ENCODE measurements around the gene FANCI. TPM values are rescaled to one million over a fixed set of nuclear protein-coding genes. Genes with fewer than 3 reads are reported as not detected.
A peak's percentile ranks its signal among the peaks of the same experiment; 100 is the strongest.
"Not testable (repeated sequence)": the region's sequence is repeated elsewhere in the genome, so short reads cannot be mapped to it uniquely, and the experiment has no call there.

Gene FANCI
- total RNA-seq, 1 donor from 2014 or later, result 9.1 TPM

DNA sequence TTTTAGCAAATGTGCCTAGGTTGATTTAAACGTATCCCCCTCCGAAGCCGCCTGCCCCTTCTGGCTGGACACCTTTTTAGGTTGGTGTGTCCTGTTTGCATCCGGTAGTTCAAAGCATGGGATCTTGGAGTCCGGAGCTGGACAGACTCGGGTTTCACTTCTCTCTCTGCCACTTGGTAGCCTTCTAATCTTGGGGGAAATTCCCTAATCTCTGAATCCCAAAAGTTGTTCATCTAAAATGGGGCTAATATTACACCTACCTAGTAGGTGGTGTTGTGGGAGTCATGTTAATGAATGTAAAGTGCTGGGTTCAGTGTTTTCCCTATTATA lies 760 bp downstream of the FANCI start:
- H3K4me3 ChIP-seq, result peak overlapping the region; percentile 58 to 79
- intact Hi-C loops (cut with DNase I), result no loop called here
- no peaks in the 10 kb centered on the region for H3K27me3 ChIP-seq
- H3K9me3 ChIP-seq, result no peaks in the 10 kb centered on the region
- DNase-seq (ENCODE audit: extremely low spot score in 2 of 2), result no peak
- peak overlapping the region; percentile 67 for H3K27ac ChIP-seq
- H3K36me3 ChIP-seq, result no peaks in the 10 kb centered on the region
- H3K4me1 ChIP-seq, result peaks cover 18% of the 10 kb centered on the region
- TF ChIP-seq, protein P1, sequence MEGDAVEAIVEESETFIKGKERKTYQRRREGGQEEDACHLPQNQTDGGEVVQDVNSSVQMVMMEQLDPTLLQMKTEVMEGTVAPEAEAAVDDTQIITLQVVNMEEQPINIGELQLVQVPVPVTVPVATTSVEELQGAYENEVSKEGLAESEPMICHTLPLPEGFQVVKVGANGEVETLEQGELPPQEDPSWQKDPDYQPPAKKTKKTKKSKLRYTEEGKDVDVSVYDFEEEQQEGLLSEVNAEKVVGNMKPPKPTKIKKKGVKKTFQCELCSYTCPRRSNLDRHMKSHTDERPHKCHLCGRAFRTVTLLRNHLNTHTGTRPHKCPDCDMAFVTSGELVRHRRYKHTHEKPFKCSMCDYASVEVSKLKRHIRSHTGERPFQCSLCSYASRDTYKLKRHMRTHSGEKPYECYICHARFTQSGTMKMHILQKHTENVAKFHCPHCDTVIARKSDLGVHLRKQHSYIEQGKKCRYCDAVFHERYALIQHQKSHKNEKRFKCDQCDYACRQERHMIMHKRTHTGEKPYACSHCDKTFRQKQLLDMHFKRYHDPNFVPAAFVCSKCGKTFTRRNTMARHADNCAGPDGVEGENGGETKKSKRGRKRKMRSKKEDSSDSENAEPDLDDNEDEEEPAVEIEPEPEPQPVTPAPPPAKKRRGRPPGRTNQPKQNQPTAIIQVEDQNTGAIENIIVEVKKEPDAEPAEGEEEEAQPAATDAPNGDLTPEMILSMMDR (IDR thresholded peaks at IDR 0.05), result no peak
- TF ChIP-seq POLR2A (IDR thresholded peaks at IDR 0.05), result no peak

DNA sequence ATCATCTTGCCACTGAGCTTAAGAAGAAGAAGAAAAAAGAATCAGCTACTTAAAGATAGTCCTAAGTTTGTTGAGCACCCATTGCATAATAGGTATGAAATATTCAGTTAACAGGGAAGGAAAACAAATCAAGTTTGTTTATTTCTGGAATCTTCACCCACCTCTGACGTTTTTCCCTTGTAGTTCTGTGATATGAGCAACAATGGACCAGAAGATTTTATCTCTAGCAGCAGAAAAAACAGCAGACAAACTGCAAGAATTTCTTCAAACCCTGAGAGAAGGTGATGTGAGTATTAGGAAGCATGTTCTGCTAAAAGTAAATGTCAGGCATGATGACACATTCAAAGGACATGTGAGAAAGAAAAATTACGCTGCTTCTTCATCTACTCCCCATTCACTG lies 3.7 kb downstream of the FANCI start:
- no peak overlapping the region for H3K4me3 ChIP-seq
- DNase-seq (ENCODE audit: extremely low spot score in 2 of 2), result no peak
- peaks cover 18% of the 10 kb centered on the region for H3K4me1 ChIP-seq
- TF ChIP-seq, protein P1 (IDR thresholded peaks at IDR 0.05), result no peak
- TF ChIP-seq POLR2A (IDR thresholded peaks at IDR 0.05), result no peak
- no peak for TF ChIP-seq POLR2AphosphoS5 (IDR thresholded peaks at IDR 0.05; ENCODE audit: insufficient read depth in 1 of 2, low read depth in 1 of 2)
- intact Hi-C loops (cut with DNase I), result no loop called here
- no peak overlapping the region for H3K27ac ChIP-seq
- H3K9me3 ChIP-seq, result no peaks in the 10 kb centered on the region
- no peaks in the 10 kb centered on the region for H3K27me3 ChIP-seq
- no peaks in the 10 kb centered on the region for H3K36me3 ChIP-seq

DNA sequence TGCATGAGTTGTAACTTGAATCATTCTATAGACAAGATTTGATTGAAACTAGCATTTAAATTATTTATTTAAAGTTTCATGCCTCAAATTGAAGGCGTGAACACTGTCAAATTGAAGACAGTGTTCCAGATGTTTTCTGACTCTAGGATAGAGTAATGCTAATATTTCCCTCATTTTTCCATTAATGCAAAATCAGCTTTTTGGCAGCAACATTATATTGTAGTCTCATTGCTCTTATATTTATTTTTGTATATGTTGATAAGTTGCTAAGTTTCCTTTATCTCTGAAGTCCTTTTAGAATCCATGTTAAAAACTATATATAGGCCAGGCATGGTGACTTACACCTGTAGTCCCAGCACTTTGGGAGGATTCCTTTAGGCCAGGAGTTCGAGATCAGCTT lies 4.8 kb downstream of the FANCI start:
- no peaks in the 10 kb centered on the region for H3K36me3 ChIP-seq
- no peaks in the 10 kb centered on the region for H3K27me3 ChIP-seq
- no peak for DNase-seq (ENCODE audit: extremely low spot score in 2 of 2)
- H3K9me3 ChIP-seq, result no peaks in the 10 kb centered on the region
- no peak for TF ChIP-seq POLR2A (IDR thresholded peaks at IDR 0.05)
- TF ChIP-seq, protein P1 (IDR thresholded peaks at IDR 0.05), result no peak
- TF ChIP-seq POLR2AphosphoS5 (IDR thresholded peaks at IDR 0.05; ENCODE audit: insufficient read depth in 1 of 2, low read depth in 1 of 2), result no peak
- H3K4me3 ChIP-seq, result no peak overlapping the region
- H3K4me1 ChIP-seq, result peaks cover 11% of the 10 kb centered on the region
- intact Hi-C loops (cut with DNase I), result no loop called here
- no peak overlapping the region for H3K27ac ChIP-seq

DNA sequence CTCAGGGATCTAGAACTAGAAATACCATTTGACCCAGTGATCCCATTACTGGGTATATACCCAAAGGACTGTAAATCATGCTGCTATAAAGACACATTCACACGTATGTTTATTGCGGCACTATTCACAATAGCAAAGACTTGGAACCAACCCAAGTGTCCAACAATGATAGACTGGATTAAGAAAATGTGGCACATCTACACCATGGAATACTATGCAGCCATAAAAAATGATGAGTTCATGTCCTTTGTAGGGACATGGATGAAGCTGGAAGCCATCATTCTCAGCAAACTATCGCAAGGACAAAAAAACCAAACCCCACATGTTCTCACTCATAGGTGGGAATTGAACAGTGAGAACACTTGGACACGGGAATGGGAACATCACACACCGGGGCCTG lies 6.4 kb downstream of the FANCI start:
- H3K4me1 ChIP-seq; H3K27ac ChIP-seq; H3K4me3 ChIP-seq; H3K27me3 ChIP-seq; H3K36me3 ChIP-seq; H3K9me3 ChIP-seq; DNase-seq (ENCODE audit: extremely low spot score in 2 of 2): not testable (repeated sequence)
- intact Hi-C loops (cut with DNase I), result loop anchor here (5.0 kb wide), 1 partner anchor 1143 kb away; no protein-coding TSS in a partner anchor

- H3K9me3 ChIP-seq; H3K4me1 ChIP-seq; DNase-seq (ENCODE audit: extremely low spot score in 2 of 2); H3K4me3 ChIP-seq; H3K27me3 ChIP-seq; H3K36me3 ChIP-seq; H3K27ac ChIP-seq; intact Hi-C loops (cut with DNase I): not testable (repeated sequence)
Observed at GRCh38 chr15:89277281-89277680, 33.5 kb downstream of the FANCI start.

GRCh38 chr15:89278307-89278706 lies 34.5 kb downstream of the FANCI start:
- Histone ChIP-seq H3K27ac (no peak overlapping the region), H3K4me1 (no peaks in the 10 kb centered on the region), H3K4me3 (no peak overlapping the region), H3K27me3 (no peaks in the 10 kb centered on the region), H3K9me3 (no peaks in the 10 kb centered on the region), H3K36me3 (no peaks in the 10 kb centered on the region)
- TF ChIP-seq POLR2A (IDR thresholded peaks at IDR 0.05) (no peak), POLR2AphosphoS5 (IDR thresholded peaks at IDR 0.05; ENCODE audit: insufficient read depth in 1 of 2, low read depth in 1 of 2) (no peak)
- TF ChIP-seq, protein P1 (IDR thresholded peaks at IDR 0.05), result no peak
- intact Hi-C loops (cut with DNase I), result no loop called here
- DNase-seq (ENCODE audit: extremely low spot score in 2 of 2), result no peak
